GM12801 (cell line): ENCODE results near the gene SUPT4H1.

Experiments
- TF ChIP-seq, protein P1 (sequence below): IDR thresholded peaks from one replicate; pipeline ENCODE4 v1.5.1; 2011; ENCODE audit warnings: control low read depth; ENCODE audit not compliant: insufficient read length; ENCODE audit errors: extremely low read depth

The SUPT4H1 gene

DNA sequence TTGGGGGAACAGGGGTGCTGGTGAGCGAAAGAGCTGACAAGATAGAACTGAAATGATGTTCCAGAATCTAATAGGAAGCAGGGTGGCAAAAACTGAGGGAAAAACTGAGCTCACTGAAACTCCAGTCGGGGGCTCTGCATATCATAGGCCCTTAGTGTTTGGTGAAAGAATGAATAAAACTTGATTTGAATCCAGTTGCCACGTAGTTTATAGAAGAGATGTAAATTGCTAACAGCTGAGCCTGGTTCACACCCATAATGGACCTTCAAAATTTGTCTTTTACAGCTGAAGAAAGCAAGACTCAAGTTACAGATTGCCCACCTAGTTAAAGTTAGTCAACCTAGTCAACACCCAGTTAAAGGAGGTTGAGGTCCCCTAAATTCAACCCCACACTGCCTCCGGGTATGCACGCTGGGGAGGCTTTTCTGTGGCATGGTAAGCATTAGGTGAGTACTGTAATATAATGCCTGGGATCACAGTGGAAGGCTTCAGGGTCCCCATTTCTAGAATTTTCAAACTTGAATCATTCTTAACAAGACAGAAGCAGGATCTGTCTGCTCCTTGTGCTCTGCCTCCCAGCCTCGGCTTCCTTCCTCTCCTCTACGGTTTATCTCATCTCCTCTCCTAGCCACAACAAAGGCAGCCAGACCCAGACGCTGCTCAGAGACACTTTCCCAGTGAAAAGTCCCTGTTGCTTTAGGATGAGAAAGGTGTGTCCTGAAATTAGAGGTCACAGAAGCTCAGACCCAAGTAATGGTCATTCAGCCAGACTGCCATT is 26.9 kb upstream of the SUPT4H1 start:
- TF ChIP-seq, protein P1, sequence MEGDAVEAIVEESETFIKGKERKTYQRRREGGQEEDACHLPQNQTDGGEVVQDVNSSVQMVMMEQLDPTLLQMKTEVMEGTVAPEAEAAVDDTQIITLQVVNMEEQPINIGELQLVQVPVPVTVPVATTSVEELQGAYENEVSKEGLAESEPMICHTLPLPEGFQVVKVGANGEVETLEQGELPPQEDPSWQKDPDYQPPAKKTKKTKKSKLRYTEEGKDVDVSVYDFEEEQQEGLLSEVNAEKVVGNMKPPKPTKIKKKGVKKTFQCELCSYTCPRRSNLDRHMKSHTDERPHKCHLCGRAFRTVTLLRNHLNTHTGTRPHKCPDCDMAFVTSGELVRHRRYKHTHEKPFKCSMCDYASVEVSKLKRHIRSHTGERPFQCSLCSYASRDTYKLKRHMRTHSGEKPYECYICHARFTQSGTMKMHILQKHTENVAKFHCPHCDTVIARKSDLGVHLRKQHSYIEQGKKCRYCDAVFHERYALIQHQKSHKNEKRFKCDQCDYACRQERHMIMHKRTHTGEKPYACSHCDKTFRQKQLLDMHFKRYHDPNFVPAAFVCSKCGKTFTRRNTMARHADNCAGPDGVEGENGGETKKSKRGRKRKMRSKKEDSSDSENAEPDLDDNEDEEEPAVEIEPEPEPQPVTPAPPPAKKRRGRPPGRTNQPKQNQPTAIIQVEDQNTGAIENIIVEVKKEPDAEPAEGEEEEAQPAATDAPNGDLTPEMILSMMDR: no peak

DNA sequence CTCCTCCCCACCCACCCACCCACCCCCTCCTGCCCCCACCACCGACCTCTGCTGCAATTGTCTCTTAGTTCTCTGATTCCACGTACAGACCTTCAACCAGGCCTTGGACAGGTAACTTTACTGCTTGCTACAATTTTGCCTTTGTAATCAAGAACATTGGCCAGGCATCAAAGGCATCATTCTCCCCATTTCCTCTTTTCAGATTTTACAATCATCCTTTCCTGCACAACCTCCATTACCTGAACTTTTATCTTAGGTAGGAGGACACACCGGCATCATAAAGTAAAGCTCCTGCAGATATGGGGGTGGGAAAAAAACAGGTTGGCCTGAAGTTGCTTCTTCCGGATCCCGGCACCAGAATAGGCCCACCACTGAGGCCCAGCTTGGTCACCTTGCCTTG is 25.7 kb upstream of the SUPT4H1 start:
- TF ChIP-seq, protein P1: no peak

DNA sequence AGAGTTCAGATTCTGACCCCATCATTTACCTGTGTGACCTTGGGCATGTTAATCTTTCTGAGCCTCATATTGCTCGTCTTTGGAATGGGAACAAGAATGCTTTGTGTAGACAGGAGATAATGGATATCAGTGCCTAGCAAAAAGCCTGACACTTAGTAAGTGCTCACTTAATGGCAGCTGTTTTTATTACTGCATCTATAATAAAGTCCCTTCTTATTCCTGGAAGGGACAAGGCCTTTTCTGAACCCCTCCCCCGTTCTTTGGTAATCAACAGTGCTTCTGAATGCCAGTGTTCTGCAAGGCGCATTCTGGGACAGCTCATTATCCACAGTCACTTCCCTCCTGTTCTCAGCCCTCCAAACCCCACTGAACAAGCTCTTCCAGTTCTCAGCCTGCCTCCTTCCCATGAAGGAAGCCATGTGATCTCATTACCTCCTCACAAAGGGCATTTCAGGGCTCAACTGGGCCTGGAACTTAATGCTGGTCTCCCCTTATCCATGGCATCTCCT is 25.1 kb upstream of the SUPT4H1 start:
- TF ChIP-seq, protein P1: no peak

DNA sequence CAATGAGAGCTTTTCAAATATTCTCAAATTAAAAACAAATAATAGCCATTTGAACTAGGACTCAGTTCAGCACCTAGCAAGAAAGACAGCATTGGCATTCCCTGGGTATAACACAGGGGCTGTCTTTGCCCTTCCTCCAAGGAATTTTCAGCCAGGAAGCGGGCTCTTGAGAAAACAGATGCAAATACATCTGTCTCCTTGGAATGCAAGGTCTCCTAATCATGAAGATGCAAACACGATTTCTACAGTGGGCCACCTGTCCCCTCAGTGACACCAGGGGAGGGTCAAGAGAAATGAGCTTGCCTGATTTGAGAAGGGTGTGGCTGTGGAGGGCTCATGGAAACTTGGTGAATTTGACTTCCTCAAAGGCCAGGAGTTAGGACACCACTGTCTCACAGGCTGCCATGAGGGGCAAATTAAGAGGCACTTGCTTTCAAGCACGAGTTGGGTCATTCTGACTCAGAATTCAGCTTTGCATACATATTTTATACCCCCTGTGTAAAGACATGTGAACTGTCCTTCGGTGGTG is 24.5 kb upstream of the SUPT4H1 start:
- TF ChIP-seq, protein P1: no peak

DNA sequence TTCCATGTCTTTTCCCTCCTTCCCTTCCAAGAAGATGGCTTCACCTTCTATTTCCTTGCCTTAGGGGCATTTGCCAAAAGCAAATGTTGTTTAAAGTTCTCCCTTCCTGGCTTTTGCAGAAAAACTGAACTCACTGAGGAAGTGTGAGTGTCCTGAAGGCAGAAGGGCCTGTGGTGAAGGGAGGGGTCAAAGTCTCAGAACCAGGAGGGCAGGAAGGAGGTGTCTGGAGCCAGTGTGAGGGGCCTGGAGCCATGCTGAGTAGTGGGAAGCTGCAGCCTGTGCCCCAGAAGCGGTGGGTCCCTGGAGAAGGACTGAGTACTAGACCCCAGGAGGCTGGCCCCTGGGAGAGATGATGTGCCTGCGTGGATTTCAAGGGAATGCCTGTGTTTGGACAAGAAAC is 23.8 kb upstream of the SUPT4H1 start:
- TF ChIP-seq, protein P1: no peak

DNA sequence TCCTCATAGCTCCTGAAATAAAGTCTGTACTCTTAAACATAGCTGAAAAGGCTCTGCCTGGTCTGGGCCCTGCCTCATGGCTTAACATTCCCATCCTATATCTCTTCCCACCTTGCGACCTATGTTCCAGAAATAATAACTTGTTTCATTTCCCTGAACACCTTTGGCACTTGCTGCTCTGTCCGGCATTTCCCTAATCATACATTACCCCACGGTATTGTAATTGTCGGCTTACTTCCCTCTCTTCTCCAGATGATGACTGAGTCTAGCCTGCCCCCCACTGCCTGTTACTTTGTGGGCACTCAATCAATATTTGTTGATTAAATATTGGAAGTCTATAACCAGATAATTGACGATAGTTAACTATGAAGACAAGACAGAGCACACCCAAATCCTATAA is 23.3 kb upstream of the SUPT4H1 start:
- TF ChIP-seq, protein P1: no peak

DNA sequence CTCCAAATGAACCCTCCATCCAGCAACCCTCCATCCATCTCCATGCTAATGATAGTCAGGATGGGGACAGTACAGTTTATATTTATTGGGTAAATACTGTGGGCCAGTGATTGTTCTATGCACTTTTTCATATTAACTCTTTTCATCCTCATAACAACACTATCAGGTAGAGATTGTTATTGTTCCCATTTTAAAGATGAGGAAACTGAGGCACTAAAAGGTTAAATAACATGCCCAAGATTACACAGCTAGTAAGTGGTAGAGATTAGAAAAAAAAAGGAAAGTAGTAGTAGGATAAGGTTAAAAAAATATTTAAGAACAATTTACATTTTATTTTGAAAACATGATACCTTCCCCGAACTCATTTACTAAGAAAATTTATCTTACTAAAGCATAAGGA is 21.9 kb upstream of the SUPT4H1 start:
- TF ChIP-seq, protein P1: no peak
